Prostate gland (tissue), 2 donors: ENCODE data around the gene RILPL1.

ENCODE experiments used
- POLR2A ChIP-seq: fragments of 450-650 bp; IDR thresholded peaks from one replicate; pipeline ENCODE4 v1.6.1; 2016; ENCODE audit warnings: antibody characterized with exemption, mild to moderate bottlenecking
- POLR2AphosphoS5 ChIP-seq: sonication (generic); formaldehyde crosslinking; IDR thresholded peaks from one replicate; pipeline ENCODE4 v1.6.1; 2017; ENCODE audit warnings: antibody characterized with exemption
- TF ChIP-seq, protein P1 (sequence below), 4 experiments: fragments of 200-600 bp in 2 of 4; fragments of 450-650 bp in 2 of 4; sonication (generic) in 2 of 4; IDR thresholded peaks; 1 replicate in 3 of 4; 2 replicates in 1 of 4; pipeline ENCODE4 v1.5.1; 2016 to 2019; ENCODE audit warnings: antibody characterized with exemption in 4 of 4, mild to moderate bottlenecking in 2 of 4, moderate library complexity in 2 of 4

DNA sequence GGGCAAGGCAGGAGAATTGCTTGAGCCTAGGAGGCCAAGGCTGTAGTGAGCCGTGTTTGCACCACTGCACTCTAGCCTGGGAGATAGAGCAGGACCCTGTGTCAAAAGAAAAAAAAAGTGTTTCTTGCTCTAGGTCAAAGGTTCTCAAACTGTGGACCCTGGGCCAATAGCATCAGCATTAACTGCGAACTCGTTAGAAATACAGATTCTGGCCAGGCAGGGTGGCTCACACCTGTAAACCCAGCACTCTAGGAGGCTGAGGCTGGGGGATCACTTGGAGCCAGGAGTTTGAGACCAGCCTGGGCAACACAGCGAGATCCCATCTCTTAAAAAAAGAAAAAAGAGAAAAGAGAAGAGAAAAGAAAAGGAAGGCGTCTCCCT is 97.9 kb downstream of the RILPL1 start:
- TF ChIP-seq, protein P1, sequence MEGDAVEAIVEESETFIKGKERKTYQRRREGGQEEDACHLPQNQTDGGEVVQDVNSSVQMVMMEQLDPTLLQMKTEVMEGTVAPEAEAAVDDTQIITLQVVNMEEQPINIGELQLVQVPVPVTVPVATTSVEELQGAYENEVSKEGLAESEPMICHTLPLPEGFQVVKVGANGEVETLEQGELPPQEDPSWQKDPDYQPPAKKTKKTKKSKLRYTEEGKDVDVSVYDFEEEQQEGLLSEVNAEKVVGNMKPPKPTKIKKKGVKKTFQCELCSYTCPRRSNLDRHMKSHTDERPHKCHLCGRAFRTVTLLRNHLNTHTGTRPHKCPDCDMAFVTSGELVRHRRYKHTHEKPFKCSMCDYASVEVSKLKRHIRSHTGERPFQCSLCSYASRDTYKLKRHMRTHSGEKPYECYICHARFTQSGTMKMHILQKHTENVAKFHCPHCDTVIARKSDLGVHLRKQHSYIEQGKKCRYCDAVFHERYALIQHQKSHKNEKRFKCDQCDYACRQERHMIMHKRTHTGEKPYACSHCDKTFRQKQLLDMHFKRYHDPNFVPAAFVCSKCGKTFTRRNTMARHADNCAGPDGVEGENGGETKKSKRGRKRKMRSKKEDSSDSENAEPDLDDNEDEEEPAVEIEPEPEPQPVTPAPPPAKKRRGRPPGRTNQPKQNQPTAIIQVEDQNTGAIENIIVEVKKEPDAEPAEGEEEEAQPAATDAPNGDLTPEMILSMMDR (IDR thresholded peaks at IDR 0.05), result no peak
- TF ChIP-seq POLR2A (no peak), POLR2AphosphoS5 (no peak)
